ENCODE data around the gene SPOCK1.

Gene SPOCK1

GRCh38 chr5:137228816-137229215, 270.3 kb downstream of the SPOCK1 start:
- DNase-seq (ENCODE audit: low read depth, low spot score) = no peak

DNA sequence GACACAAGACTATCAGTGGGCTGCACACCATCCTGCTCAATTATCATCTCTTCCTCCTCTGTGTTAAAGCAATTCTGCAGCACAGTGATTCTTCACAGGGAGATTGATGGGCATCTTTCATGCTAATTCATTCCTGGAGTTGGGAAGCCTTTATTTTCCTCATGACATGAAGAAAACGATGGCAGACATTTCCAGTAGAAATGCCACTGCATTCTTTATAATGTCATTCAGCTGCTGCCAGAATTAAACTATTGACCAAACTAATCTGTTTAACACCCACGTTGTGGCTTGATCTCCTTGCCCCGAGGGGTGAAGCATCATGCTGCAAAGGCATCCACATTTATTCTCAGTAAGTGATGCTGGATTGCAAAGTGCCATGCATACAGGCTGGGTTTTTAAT, 273.0 kb downstream of the SPOCK1 start:
- no peak for DNase-seq (ENCODE audit: low read depth, low spot score)

DNA sequence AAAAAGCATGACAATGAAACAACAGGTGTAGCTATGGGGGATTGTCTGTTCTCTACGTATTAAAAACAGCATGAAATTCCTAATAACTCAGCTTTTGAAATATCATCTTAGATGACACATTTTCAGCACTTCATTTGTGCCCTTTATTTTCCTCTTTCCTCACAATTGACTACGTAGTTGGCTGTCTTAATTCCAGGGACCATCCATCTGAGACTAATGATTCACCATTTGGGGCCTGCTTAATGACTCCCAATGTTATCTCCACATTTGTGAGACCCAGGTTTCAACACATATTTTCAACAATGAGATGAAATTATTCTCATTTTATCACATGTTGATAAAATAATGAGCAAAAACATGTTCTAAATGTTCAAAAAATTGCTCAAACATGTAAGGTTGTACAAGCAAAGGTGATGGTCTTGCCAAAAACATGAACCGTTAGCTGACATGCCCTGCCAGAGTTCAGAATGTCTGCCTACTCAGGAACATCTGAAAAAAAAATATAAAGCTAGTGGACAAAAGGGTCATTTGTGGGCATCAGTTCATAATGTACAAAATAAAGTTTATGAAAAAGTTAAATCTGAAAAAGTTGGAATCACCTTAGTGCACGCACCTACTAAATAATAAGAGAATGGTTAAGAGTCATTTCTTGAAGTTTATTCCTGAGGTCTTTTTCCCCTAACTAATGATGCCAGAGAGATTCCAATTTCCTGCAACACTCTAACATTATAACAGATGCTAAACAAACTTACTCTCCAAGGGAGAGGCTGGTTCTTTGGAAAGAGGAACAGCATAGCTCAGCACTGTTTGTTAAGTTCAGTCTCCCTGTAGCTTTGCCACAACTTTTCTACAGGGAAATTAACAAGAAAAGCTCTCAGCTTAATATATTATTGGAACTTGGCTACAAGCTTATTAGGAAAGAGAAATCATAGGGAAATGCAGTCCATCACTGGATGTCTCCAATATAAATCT, 275.5 kb downstream of the SPOCK1 start:
- no peak for DNase-seq (ENCODE audit: low read depth, low spot score)

DNA sequence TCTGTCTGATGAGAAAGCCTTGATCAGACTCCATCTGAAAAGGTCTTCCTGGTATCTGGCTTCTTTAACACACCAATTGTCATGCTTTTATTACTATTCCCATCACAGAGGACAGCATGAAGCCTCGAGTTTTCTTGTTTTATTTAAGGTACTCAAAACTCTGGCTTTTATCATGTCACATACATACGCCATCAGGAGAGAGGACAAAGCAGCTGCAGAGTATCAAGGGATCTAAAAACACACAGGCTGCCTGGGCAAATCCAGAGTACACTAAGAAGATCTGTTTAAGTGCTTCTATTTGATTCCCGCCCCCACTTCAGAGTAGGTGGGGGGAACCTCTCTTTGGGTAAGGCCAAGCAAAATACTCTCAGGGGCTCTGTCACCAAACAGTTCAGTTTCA, 277.2 kb downstream of the SPOCK1 start:
- no peak for DNase-seq (ENCODE audit: low read depth, low spot score)

- peak; percentile 63 for DNase-seq (ENCODE audit: low read depth, low spot score)
Measured at GRCh38 chr5:137220523-137220927, 278.6 kb downstream of the SPOCK1 start.

- DNase-seq (ENCODE audit: low read depth, low spot score) = no peak
Measured at GRCh38 chr5:137218896-137219295, 280.2 kb downstream of the SPOCK1 start.

- DNase-seq (ENCODE audit: low read depth, low spot score) = no peak
Measured at GRCh38 chr5:137218471-137218870, 280.7 kb downstream of the SPOCK1 start.

DNA sequence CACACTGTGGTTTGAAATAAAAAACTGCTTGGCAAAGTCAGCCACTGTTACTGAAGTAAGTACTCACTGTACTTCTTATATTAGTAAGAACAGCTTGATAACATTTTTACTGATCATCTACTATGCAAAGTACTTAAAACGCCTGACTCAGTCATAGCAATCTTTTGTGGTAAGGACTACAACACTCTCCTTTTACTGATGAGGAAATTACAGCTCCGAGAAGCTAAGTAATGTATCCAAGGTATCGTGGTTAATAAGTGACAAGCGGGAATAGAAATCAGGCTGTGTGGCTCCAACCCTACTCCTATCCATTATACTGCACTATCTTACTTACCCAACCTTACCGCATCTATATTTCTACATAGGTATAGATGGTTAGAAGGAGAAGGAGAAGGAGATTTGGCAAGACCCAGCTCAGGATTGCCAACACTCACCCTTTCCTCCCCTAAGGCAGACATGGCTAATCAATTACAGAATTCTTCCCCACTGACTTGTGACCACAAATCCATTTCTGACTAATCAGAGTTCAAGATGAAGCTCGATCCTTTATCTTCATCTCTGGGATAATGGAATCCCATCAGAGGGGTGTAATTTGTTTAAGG, 281.4 kb downstream of the SPOCK1 start:
- no peak for DNase-seq (ENCODE audit: low read depth, low spot score)

- DNase-seq (ENCODE audit: low read depth, low spot score) = no peak
Measured at GRCh38 chr5:137216976-137217598, 282.0 kb downstream of the SPOCK1 start.

GRCh38 chr5:137215780-137216179, 283.3 kb downstream of the SPOCK1 start:
- DNase-seq (ENCODE audit: low read depth, low spot score) = no peak

DNA sequence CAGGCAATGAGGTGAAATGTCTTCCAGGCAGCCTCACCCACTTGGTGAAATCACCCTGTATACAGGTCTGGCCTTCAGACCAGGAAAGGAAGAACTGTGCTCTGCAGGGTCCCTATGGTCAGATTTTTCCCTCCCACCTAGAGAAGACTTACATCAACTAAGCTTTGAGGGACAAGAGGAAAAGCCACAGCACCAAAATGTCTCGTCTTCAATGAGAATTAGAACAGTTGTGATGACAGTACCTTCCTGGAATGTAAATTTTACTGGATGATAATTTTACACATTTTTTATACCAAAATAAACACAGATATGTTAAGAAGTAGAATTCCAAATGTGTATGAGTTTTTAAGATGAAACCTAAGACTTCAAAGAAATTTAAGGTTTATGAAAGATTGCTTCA, 283.9 kb downstream of the SPOCK1 start:
- DNase-seq (ENCODE audit: low read depth, low spot score) = no peak

DNA sequence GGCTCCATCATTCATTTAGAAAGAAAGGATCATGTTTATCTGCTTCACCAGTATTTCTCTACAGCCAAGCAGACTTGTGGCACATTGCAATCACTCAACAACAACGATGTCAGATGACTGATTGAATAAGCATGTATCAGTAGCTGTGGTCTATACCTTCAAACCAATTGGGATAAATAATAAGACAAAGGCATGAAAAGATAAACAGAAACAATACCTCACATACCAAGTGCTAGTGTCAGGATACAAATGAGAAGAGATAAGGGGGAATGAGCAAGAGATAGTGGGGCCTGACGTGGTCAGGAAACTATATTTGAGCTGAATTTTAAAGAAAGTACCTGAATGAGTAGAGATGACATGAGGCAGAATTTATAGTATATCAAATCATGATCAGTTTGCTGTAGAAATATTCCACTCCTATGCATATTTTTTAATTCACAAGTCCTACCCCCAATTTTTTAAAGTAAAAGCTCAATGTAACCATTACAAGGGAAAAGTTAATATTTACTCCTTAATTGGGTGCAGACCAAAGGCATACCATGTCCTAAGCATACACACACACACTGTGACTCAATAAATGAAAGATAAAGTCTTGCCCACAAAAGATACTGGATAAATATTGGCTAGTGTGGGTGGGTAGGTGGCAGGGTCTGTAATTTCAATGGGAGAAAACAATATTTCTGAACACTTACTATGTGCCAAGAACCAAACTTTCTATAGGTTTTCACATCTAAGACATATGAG, 284.5 kb downstream of the SPOCK1 start:
- DNase-seq (ENCODE audit: low read depth, low spot score) = no peak

DNA sequence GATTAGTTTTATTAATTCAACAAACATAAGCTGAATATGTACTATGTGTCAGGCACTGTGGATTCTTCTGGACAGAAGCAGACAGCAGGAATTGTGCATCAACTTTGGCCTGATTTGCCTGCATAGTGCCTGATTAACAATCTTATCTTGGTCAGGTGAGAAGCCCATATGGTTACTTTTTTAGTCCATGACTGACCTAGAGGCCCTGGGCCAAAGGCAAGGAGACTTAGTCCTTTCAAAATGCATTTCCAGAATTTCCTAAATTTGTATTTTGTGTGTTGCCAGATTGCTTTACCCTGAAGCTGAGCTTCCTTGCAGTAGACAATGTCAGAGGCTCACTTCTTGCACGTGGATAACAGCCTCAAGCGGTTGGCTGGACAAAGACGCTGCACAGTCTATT, 286.7 kb downstream of the SPOCK1 start:
- DNase-seq (ENCODE audit: low read depth, low spot score) = no peak

- no peak for DNase-seq (ENCODE audit: low read depth, low spot score)
Measured at GRCh38 chr5:137209232-137209809, 289.8 kb downstream of the SPOCK1 start.

- DNase-seq (ENCODE audit: low read depth, low spot score) = no peak
Measured at GRCh38 chr5:137207023-137207760, 291.9 kb downstream of the SPOCK1 start.

GRCh38 chr5:137206030-137206715, 293.0 kb downstream of the SPOCK1 start:
- no peak for DNase-seq (ENCODE audit: low read depth, low spot score)

GRCh38 chr5:137205231-137206027, 293.7 kb downstream of the SPOCK1 start:
- DNase-seq (ENCODE audit: low read depth, low spot score) = no peak

DNA sequence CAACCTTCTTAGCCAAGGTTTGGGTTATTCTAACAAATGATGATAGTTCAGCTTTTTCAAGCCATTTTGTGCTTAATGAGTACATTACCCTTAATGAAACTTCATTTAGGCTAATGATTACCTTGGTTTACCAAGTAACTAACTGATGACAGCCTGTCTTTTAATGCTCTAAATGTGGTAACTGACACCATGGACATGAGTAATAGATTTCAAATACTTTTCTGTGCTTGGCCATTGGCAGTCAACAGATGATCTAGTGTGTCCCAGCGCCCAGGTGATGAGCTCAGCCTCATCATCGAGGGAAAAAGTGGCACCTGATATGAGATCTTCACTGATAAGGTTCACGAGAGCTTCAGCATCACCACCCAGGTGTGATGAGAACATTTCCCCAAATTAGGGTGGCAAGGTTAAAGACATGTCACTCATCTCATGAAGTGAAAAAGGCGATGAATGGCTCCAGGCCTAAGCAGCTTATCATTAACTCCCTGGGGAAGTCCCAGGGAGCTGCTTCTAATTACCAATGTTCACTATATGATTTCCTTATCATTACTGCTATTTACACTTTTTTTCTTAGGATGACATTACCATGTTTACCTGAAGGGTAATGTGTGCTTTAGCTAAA, 296.0 kb downstream of the SPOCK1 start:
- no peak for DNase-seq (ENCODE audit: low read depth, low spot score)

DNA sequence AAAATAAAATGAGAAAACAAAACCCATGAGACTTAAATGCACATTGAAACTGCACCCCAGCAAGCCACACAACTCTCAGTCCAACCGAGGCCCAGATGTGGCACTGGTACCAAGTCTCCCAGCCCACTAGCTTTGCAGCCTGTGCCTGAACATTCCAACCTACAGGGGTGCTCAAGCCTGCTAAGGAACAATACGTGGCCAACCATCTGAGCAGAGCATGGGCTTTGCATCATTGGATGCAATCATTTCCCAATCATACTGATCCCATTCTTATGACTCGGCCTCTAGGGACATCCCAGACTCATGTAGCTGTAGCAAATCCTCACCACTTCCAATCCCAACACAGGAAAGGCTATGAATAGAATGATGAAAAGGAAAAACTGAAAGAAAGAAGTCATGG, 297.2 kb downstream of the SPOCK1 start:
- DNase-seq (ENCODE audit: low read depth, low spot score) = no peak
